ENCODE measurements around the gene GALNT16.
A peak's percentile ranks its signal among the peaks of the same experiment; 100 is the strongest.

The GALNT16 gene

DNA sequence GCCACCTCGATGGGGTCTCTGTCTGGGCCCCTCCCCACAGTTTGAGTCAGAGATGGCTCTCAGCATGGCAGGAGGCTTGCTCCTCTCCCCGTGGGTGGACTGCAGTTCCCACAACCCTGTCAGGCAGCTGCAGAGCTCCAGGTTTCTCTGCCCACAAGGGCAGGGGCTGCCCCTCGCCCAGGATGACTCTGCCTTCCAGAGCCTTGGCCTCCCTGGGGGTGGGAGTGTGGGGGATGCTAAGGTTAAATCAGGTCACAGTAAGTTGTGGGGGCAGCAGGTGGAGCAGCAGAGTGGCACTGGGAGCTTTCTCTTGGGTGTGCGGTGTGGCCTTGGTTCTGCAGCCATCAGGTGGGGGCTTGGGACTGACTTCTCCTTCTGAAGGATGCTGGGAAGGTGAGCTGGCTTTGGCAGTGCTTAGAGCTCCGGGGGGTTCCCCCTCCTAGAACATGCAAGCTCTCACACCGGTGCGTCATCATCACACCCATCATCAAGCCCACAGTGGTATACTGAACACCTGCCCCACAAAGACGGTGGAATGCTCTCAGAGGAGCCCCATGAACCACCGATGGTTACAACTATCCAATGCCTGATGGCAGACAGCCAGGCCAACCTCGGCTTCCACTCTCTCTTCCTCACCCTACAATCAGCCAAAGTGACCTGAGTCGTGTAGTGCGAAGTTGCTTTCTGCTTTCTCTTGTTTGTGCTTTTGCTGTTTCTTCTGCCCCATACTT, 98.4 kb downstream of the GALNT16 start:
- peak; percentile 49 for DNase-seq
- no peaks in the 10 kb centered on the region for H3K9me3 Mint-ChIP-seq
- H3K27ac Mint-ChIP-seq = peak overlapping the region; percentile 6
- no peak overlapping the region for H3K4me3 Mint-ChIP-seq
- H3K36me3 Mint-ChIP-seq (ENCODE audit: low read depth) = no peaks in the 10 kb centered on the region
- no peaks in the 10 kb centered on the region for H3K27me3 Mint-ChIP-seq
- H3K4me1 Mint-ChIP-seq (ENCODE audit: low read depth) = peaks cover 36% of the 10 kb centered on the region

DNA sequence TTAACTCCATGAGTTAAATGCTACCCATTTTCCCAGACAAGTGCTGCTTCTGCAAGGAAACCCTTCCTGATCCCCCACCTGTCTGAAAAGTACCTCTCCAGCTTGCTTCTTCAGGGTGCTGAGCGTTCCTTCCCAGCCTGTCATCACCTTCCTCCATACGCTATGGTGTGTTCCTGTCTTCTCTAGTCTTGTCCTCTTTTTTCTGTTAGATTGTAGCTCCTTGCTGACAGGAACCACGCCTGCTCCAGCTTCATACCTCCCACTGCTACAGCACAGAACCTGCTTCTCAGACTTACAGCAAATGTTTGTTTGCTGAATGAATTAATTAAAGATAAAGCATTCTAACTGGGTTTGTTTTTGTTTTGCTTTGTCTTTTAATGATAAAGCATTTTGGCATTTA, 99.0 kb downstream of the GALNT16 start:
- no peaks in the 10 kb centered on the region for H3K27me3 Mint-ChIP-seq
- no peaks in the 10 kb centered on the region for H3K9me3 Mint-ChIP-seq
- H3K4me1 Mint-ChIP-seq (ENCODE audit: low read depth) = peaks cover 33% of the 10 kb centered on the region
- H3K4me3 Mint-ChIP-seq = no peak overlapping the region
- no peaks in the 10 kb centered on the region for H3K36me3 Mint-ChIP-seq (ENCODE audit: low read depth)
- H3K27ac Mint-ChIP-seq = no peak overlapping the region
- DNase-seq = no peak

DNA sequence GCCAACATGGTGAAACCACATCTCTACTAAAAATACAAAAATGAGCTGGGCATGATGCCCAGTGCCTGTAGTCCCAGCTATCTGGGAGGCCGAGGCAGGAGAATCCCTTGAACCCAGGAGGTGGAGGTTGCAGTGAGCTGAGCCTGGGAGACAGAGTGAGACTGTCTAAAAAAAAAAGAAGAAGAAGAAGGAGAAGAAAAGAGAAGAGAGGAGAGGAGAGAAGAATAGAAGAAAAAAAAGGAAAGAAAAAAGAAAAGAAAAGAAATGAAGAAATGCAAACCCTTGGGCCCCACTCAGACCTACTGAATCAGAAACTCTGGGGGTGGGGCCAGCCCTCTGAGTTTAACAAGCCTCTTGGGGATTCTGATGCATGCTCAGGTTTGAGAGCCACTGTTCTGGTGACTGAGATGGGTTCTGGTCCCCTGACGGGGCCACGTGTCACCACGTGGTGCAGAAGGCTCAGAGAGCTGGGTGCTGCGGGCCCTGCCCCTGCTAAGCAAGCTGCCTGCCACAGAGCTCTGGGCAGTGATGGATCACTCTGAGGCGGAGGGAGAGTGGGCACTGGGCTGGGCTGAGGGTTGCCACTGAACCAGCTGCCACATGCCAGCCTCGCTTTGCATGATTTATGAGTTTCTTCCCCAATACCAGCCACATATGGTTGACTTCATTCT, 100.6 kb downstream of the GALNT16 start:
- Mint-ChIP-seq H3K4me3 (no peak overlapping the region), H3K27me3 (no peaks in the 10 kb centered on the region), H3K4me1 (ENCODE audit: low read depth) (peaks cover 18% of the 10 kb centered on the region), H3K9me3 (no peaks in the 10 kb centered on the region), H3K27ac (no peak overlapping the region), H3K36me3 (ENCODE audit: low read depth) (no peaks in the 10 kb centered on the region)
- no peak for DNase-seq

DNA sequence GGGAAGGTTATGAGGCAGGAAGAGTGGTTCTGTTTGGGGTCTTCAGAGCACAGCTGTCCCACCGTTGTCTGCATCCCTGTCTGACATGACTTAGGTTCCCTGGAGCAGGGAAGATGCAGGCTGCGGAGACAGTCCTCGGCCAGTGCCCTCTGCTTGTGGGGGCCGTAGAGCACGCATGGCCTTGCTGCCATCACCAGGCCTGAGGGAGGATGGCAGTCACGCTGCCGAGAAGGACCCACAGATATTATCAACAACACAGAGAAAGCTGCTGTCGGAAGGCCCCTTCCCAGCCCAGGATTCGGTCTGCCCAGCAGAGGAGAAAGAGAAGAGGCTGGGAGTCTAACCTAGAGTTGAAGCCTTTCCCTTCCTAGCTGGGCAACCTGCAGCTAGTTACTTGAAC, 103.1 kb downstream of the GALNT16 start:
- no peaks in the 10 kb centered on the region for H3K9me3 Mint-ChIP-seq
- H3K27ac Mint-ChIP-seq = no peak overlapping the region
- no peak overlapping the region for H3K4me3 Mint-ChIP-seq
- H3K27me3 Mint-ChIP-seq = no peaks in the 10 kb centered on the region
- DNase-seq = no peak
- H3K36me3 Mint-ChIP-seq (ENCODE audit: low read depth) = no peaks in the 10 kb centered on the region
- H3K4me1 Mint-ChIP-seq (ENCODE audit: low read depth) = peaks cover 12% of the 10 kb centered on the region

DNA sequence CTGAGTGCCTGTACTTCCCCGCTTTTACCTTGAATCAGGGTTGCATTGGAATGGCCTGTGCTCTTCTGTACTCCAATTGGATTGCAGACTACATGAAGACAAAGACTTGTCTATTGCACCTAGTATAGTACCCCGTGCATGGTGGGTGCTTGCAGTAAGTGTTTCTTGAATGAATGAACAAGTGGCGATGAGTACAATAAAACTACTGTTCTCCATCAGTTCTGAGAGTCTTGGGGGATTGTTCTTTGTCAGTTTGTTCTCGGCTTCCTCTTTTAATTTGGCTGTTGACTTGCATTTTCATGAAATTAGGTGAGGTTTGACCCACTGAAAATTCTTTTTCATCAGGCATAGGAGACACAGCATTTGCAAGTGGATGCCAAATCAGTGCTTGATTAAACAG, 104.0 kb downstream of the GALNT16 start:
- no peaks in the 10 kb centered on the region for H3K36me3 Mint-ChIP-seq (ENCODE audit: low read depth)
- no peak overlapping the region for H3K27ac Mint-ChIP-seq
- H3K4me1 Mint-ChIP-seq (ENCODE audit: low read depth) = peaks cover 3% of the 10 kb centered on the region
- DNase-seq = no peak
- H3K9me3 Mint-ChIP-seq = no peaks in the 10 kb centered on the region
- no peak overlapping the region for H3K4me3 Mint-ChIP-seq
- no peaks in the 10 kb centered on the region for H3K27me3 Mint-ChIP-seq

DNA sequence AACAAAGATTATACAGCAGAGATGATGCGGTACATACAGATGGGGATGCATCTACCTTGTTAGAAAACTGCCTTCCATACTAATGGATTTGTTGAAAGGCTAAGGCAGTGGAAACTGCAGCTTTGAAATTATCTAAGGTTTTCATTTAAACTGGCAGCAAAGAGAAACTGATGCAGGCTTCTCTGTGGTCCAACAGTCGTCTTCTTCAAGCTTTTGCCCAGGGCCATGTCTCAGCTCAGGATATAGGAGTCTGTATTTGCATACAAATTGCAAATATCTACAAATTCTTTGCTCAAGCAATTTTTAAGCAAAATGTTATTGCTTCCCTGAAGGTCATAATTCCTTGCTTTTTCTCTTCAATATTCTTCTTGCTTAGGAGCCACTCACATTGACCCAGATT, 104.4 kb downstream of the GALNT16 start:
- Mint-ChIP-seq H3K4me3 (no peak overlapping the region), H3K36me3 (ENCODE audit: low read depth) (no peaks in the 10 kb centered on the region), H3K9me3 (no peaks in the 10 kb centered on the region), H3K27me3 (no peaks in the 10 kb centered on the region), H3K4me1 (ENCODE audit: low read depth) (peaks cover under 1% of the 10 kb centered on the region), H3K27ac (no peak overlapping the region)
- no peak for DNase-seq

DNA sequence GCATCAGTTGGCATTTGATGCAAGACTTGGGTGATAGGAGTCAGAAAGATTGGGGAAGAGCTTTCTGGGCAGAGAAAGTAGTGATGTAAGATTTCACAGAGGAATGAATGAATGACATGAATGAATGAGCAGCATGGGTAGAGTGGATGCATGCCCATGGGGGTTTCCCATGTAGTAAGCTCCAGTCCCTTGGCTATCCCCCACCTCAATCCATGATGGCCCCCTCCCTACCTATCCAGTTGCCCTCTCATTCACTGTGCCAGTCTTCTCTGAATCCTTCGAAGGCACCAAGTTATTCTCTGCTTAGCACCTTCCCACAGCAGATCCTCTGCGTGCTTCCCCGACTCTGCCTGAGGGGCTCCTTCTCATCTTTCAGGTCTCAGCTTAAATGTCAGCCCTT, 106.1 kb downstream of the GALNT16 start:
- Mint-ChIP-seq H3K4me1 (ENCODE audit: low read depth) (no peaks in the 10 kb centered on the region), H3K36me3 (ENCODE audit: low read depth) (no peaks in the 10 kb centered on the region), H3K4me3 (no peak overlapping the region), H3K27me3 (no peaks in the 10 kb centered on the region), H3K9me3 (no peaks in the 10 kb centered on the region), H3K27ac (no peak overlapping the region)
- no peak for DNase-seq

DNA sequence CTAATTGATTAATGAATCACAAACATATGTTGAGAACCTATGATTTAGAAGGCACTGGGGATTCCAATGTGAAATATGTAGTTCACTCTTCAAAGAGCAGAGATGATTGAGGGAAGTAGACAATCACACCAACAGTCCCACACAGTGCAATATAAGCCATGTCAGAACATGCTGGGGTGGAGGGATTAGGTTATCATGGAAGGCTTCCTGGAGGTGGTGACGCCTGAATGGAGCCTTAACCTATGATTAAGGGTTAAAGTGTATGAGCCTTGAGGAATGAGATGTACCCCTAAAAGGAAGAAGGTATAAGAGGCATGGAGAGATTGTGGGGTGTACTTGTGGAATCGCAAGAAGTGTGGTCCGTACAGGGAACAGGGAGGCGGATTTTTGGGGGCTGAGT, 106.8 kb downstream of the GALNT16 start:
- no peaks in the 10 kb centered on the region for H3K36me3 Mint-ChIP-seq (ENCODE audit: low read depth)
- no peaks in the 10 kb centered on the region for H3K27me3 Mint-ChIP-seq
- DNase-seq = no peak
- no peaks in the 10 kb centered on the region for H3K9me3 Mint-ChIP-seq
- no peak overlapping the region for H3K4me3 Mint-ChIP-seq
- H3K27ac Mint-ChIP-seq = no peak overlapping the region
- H3K4me1 Mint-ChIP-seq (ENCODE audit: low read depth) = no peaks in the 10 kb centered on the region

DNA sequence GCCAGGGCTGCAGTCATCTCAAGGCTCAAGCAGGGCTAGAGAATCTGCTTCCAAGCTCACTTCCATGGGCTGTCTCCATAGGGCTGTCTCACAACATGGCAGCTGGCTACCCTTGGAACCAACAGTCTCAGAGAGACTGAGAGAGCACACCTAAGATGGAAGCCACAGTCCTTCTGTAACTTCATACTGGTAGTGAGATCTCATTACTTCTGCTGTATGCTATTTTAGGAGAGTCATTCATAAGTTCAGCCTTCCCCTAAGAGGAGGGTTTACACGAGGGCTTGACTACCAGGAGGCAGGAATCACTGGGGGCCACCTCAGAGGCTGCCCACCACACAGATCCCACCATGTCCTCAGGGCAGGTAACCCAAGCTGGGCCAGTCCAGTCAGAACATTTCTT, 108.4 kb downstream of the GALNT16 start:
- Mint-ChIP-seq H3K27me3 (no peaks in the 10 kb centered on the region), H3K27ac (no peak overlapping the region), H3K4me1 (ENCODE audit: low read depth) (peaks cover 6% of the 10 kb centered on the region), H3K9me3 (no peaks in the 10 kb centered on the region), H3K4me3 (no peak overlapping the region), H3K36me3 (ENCODE audit: low read depth) (peaks cover 12% of the 10 kb centered on the region)
- no peak for DNase-seq

DNA sequence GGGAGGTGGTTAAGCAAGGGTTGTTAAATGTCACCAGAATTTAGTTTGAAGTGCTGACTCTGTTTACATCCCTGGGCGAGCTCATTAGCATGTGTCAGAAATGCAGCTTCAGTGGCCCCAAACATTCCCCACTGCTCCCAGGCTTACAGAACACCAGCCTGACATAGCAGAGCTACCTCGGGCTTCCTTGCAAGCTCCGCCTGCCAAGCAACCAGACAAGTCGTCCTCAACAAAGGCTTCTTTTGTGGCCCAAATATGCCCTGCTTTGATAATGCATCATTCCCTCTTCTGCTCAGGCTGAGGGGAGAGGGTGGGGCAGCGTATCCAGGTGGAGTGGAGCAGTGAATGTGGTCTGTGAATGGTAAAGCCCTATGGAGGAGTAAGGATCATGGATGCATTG, 110.1 kb downstream of the GALNT16 start:
- Mint-ChIP-seq H3K9me3 (no peaks in the 10 kb centered on the region), H3K4me1 (ENCODE audit: low read depth) (peaks cover 19% of the 10 kb centered on the region), H3K4me3 (no peak overlapping the region), H3K36me3 (ENCODE audit: low read depth) (peaks cover 23% of the 10 kb centered on the region), H3K27me3 (no peaks in the 10 kb centered on the region), H3K27ac (no peak overlapping the region)
- DNase-seq = no peak

DNA sequence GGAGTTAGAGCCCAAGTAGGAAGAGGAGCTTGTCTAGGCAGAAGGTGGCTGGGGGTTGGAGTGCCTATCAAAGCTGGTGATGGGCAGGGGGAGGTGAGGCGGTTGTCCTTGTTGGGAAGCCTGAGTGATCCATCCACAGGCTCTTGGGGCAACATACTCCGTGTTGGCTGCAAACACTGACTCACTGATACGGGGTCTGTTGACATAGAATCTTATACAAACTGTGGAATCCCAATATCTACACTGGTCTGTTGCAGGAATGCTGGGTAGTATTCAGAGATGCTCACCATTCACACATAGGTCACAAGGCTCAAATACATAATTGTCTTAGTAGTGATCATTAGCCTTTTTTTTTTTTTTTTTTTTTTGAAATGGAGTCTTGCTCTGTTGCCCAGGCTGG, 112.2 kb downstream of the GALNT16 start:
- peaks cover 19% of the 10 kb centered on the region for H3K4me1 Mint-ChIP-seq (ENCODE audit: low read depth)
- H3K27ac Mint-ChIP-seq = no peak overlapping the region
- peaks cover 44% of the 10 kb centered on the region for H3K36me3 Mint-ChIP-seq (ENCODE audit: low read depth)
- H3K9me3 Mint-ChIP-seq = peaks cover 2% of the 10 kb centered on the region
- H3K27me3 Mint-ChIP-seq = no peaks in the 10 kb centered on the region
- no peak for DNase-seq
- H3K4me3 Mint-ChIP-seq = no peak overlapping the region

DNA sequence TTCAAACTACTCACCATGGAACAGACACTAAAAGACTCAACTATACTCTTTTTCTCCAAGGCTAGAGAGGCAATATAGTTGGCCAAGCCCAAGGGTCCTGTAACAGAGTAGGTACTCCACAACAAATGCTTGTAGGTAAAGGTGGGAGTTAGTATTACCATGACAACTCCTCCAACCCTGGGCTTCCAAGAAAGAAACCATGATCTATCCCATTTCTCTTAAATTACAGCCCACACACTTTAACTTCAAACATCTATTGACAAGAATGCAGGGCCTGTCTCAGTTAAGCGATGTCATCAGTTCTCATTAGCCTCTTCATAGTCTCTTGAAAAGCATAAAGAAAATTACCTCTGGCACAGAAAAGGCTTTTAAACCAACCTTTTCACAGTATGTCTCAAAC, 113.1 kb downstream of the GALNT16 start:
- no peak for DNase-seq
- H3K4me1 Mint-ChIP-seq (ENCODE audit: low read depth) = peaks cover 19% of the 10 kb centered on the region
- peaks cover 2% of the 10 kb centered on the region for H3K9me3 Mint-ChIP-seq
- H3K4me3 Mint-ChIP-seq = no peak overlapping the region
- H3K27me3 Mint-ChIP-seq = no peaks in the 10 kb centered on the region
- peaks cover 51% of the 10 kb centered on the region for H3K36me3 Mint-ChIP-seq (ENCODE audit: low read depth)
- H3K27ac Mint-ChIP-seq = peak overlapping the region; percentile 45

DNA sequence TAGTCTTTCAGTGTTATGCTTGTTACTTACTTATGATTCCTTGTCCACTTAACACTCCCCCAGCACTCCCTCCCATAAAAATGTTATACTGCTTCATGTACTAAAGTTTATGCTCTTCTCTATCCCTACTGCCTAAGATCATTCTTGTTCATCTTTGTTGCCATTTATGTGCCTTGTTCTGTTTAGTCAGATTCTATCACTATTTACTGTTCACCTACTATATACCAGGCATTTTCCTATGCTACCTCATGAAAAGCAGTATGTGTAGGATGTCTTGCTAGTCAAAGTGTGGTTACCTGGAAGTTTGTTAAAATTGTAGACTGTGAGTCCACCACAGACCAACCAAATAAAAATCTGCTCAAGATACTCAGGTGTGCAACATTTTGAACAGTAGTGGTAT, 114.3 kb downstream of the GALNT16 start:
- Mint-ChIP-seq H3K4me1 (ENCODE audit: low read depth) (peaks cover 19% of the 10 kb centered on the region), H3K4me3 (no peak overlapping the region), H3K27me3 (no peaks in the 10 kb centered on the region), H3K36me3 (ENCODE audit: low read depth) (peaks cover 61% of the 10 kb centered on the region), H3K9me3 (peaks cover 2% of the 10 kb centered on the region), H3K27ac (peak overlapping the region; percentile 45)
- no peak for DNase-seq

DNA sequence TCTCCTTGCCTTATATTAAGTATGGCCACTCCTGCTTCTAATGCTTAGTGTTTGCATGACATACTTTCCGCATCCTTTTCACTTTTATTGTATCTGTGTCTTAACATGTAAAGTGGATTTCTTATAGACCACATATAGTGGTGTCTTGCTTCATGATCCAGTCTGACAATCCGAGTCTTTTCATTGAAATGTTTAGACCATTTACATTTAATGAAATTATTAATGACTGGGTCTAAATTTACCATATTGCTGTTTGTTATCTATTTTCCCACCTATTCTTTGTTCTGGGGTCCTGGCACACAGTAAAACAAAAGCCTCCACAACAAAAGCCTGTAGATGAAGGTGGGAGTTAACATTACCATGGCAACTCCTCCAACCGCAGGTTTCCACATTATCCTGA, 115.2 kb downstream of the GALNT16 start:
- H3K9me3 Mint-ChIP-seq = peaks cover 2% of the 10 kb centered on the region
- peaks cover 70% of the 10 kb centered on the region for H3K36me3 Mint-ChIP-seq (ENCODE audit: low read depth)
- H3K4me1 Mint-ChIP-seq (ENCODE audit: low read depth) = peaks cover 19% of the 10 kb centered on the region
- no peak overlapping the region for H3K27ac Mint-ChIP-seq
- H3K27me3 Mint-ChIP-seq = no peaks in the 10 kb centered on the region
- no peak for DNase-seq
- no peak overlapping the region for H3K4me3 Mint-ChIP-seq

DNA sequence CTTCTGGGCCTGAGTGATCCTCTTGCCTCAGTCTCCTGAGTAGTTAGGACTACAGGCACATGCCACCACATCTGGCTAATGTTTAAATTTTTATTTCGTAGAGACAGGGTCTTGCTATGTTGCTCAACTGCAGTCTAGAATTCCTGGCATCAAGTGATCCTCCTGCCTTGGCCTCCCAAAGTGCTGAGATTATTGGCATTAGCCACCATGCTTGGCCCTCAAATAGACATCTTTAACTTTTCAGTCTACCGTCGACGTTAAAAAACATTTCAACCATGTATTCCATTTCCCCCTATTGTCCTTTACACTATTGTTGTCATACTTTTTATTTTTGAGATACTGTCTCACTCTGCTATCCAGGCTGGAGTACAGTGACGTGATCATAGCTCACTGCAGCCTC, 115.8 kb downstream of the GALNT16 start:
- no peak for DNase-seq
- Mint-ChIP-seq H3K9me3 (peaks cover 2% of the 10 kb centered on the region), H3K27ac (no peak overlapping the region), H3K36me3 (ENCODE audit: low read depth) (peaks cover 76% of the 10 kb centered on the region), H3K4me3 (no peak overlapping the region), H3K4me1 (ENCODE audit: low read depth) (peaks cover 19% of the 10 kb centered on the region), H3K27me3 (no peaks in the 10 kb centered on the region)

Data from activated T-cell treated with anti-CD3 and anti-CD28 coated beads, Interleukin-2, amount 50 U/mL, for 24 hours (primary cell).